Fibroblast of villous mesenchyme (primary cell): ENCODE data around the gene TFF2. TPM values are rescaled to one million over a fixed set of nuclear protein-coding genes. Genes with fewer than 3 reads are reported as not detected.

Experiments
- DNase-seq: peaks from one replicate; pipeline ENCODE4 v3.0.0-alpha.2; 2010; ENCODE audit warnings: low read depth
- H3K4me3 ChIP-seq: 2 replicates; pipeline ENCODE4 v1.5.1; 2011; ENCODE audit warnings: low read depth, mild to moderate bottlenecking, low read length
- total RNA-seq: library from RNA; depleted of rRNA; stranded (reverse); fragments of >200 nt; gene quantifications from 2 replicates; pipeline ENCODE4 v1.2.3, GENCODE V29; 2012
- TF ChIP-seq, protein P1 (sequence below): IDR thresholded peaks from 2 replicates; pipeline ENCODE4 v1.5.1; 2012; ENCODE audit warnings: low read depth, mild to moderate bottlenecking, low read length; ENCODE audit not compliant: insufficient read depth

Gene TFF2
- total RNA-seq, 1 donor = not detected

DNA sequence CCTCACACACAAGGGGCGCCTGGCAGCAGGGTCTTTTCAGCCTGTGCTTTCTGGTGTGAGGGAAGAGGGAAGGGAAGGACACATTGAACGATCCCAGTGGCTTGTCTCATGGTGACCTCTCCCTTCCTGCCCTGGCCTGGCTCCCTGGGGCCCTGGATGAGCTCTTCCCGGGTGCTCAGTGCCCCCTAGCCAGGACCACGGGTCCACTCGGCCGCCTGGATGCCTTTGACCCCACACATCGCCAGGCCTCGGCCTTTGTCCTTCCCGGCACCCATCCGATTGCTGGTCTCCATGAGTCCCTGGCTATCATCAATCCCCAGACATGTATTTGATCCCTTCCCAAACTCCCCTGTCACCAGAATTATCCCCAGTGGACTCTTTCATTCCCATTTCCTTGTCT lies 29.6 kb downstream of the TFF2 start:
- H3K4me3 ChIP-seq = no peak overlapping the region
- no peak for DNase-seq
- TF ChIP-seq, protein P1, sequence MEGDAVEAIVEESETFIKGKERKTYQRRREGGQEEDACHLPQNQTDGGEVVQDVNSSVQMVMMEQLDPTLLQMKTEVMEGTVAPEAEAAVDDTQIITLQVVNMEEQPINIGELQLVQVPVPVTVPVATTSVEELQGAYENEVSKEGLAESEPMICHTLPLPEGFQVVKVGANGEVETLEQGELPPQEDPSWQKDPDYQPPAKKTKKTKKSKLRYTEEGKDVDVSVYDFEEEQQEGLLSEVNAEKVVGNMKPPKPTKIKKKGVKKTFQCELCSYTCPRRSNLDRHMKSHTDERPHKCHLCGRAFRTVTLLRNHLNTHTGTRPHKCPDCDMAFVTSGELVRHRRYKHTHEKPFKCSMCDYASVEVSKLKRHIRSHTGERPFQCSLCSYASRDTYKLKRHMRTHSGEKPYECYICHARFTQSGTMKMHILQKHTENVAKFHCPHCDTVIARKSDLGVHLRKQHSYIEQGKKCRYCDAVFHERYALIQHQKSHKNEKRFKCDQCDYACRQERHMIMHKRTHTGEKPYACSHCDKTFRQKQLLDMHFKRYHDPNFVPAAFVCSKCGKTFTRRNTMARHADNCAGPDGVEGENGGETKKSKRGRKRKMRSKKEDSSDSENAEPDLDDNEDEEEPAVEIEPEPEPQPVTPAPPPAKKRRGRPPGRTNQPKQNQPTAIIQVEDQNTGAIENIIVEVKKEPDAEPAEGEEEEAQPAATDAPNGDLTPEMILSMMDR = no peak

DNA sequence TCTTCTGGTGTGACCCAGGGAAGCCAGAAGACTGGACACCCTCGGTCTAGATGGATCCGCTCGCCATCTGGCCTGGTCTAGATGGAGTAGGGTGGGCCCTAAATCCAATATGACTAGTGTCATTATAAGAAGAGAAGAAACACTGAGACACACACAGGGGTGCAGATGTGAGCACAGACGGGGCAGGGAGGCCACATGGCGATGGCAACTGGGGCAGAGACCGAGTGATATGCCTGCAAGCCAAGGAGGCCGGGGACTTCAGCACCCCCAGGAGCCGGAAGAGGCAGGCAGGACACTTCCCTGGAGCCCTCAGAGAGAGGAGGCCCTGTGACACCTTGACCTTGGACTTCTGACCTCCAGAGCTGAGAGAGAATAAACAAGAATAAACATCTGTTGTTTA lies 30.0 kb downstream of the TFF2 start:
- TF ChIP-seq, protein P1 = no peak
- no peak for DNase-seq
- no peak overlapping the region for H3K4me3 ChIP-seq

- DNase-seq = no peak
- TF ChIP-seq, protein P1 = no peak
- no peak overlapping the region for H3K4me3 ChIP-seq
Measured at GRCh38 chr21:42319851-42320572, 30.8 kb downstream of the TFF2 start.

- TF ChIP-seq, protein P1 = no peak
- no peak overlapping the region for H3K4me3 ChIP-seq
- no peak for DNase-seq
Measured at GRCh38 chr21:42319376-42319775, 31.4 kb downstream of the TFF2 start.

DNA sequence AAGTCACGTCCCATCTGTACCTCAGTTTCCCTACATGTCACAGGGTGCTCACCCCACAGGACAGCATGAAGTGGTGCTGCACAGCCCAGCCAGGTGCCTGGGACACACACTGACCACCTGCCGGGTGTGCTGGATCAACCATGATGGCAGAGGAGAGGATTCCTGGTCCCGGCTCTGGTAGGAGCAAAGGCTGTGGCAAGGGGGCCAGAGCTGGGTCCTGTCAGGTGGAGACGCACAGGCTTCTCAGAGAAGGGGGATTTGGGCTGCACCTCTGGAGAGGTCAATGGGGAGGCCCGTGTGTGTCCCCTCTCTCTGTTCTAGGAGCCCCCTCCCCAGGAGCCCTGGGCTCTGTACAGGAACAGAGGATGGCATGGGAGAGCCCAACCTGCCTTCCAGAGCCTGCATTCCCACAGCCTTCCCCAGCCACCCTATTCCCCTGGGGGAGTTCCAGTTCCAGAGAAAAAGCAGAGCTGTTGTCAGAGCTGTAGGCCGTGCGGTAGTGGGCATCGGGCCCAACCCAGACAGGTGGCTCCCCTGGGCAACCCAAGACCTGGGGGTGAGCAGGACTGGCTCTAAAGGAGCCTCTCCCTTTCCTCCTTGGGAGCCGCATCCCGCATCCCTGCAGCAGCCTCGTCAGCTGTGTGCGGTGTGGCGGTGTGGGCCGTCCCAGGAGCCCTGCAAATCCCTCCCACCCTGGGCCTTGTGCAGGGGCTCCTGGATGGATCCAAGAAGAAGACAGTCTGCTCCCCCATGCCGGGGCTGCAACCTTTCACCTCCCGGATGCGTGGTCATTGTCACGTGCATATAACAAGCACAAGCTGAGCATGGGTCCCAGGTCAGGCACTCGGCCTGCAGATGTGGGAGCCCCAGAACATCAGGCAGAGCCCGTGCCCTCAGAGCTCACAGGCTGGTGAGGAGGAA lies 32.7 kb downstream of the TFF2 start:
- H3K4me3 ChIP-seq = no peak overlapping the region
- TF ChIP-seq, protein P1 = no peak
- DNase-seq = no peak

DNA sequence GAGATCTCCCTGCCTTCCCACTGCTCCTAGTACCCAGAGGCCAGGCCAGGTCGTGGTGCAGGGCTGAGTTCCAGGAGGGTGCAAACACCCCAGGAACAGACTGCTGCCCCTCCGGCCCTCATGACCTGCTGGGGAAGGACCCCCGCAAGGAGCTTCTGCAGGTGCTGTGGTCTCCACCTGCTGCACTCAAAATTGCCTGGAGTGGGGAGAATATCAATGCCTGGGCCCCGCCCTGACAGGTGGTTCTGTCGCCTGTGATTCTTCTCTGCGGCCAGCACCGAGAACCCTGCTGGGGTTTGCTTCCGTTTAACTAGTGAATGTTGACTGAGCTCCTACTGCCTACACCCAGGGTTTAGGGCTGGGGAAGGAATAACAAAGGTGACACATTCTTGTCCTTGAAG lies 33.5 kb downstream of the TFF2 start:
- DNase-seq = no peak
- TF ChIP-seq, protein P1 = no peak
- H3K4me3 ChIP-seq = no peak overlapping the region
